Esophagus squamous epithelium (tissue), 5 donors: ENCODE data around the gene WDFY3. TPM values are rescaled to one million over a fixed set of nuclear protein-coding genes. Genes with fewer than 3 reads are reported as not detected.
"Not testable (repeated sequence)": the region's sequence is repeated elsewhere in the genome, so short reads cannot be mapped to it uniquely, and the experiment has no call there.

Experiments
- DNase-seq: peaks from one replicate; lab custom pipeline; 2025; lab: John Stamatoyannopoulos, UW
- H3K27ac ChIP-seq, 4 donors: fragments of 200-600 bp; sonication (generic); one replicate each; pipeline ENCODE4 v1.5.1; 2016 to 2019; ENCODE audit warnings: mild to moderate bottlenecking in 1 of 4
- H3K27me3 ChIP-seq, 4 donors: fragments of 200-600 bp; sonication (generic); 1 replicate in 3 of 4; 2 replicates in 1 of 4; pipeline versions ENCODE4 v1.5.1 to v1.6.0; 2017 to 2021; ENCODE audit warnings: antibody characterized with exemption in 1 of 4
- H3K36me3 ChIP-seq, 3 donors: fragments of 200-600 bp; sonication (generic); one replicate each; pipeline ENCODE4 v1.5.1; 2016 to 2019
- H3K4me1 ChIP-seq, 3 donors: fragments of 200-600 bp; sonication (generic); one replicate each; pipeline ENCODE4 v1.5.1; 2017 to 2019
- H3K4me3 ChIP-seq, 4 donors: fragments of 200-600 bp; sonication (generic); 1 replicate in 3 of 4; 2 replicates in 1 of 4; pipeline ENCODE4 v1.5.1; 2016 to 2019; ENCODE audit warnings: mild to moderate bottlenecking in 2 of 4, moderate library complexity in 1 of 4
- H3K9me3 ChIP-seq, 3 donors: fragments of 200-600 bp; sonication (generic); one replicate each; pipeline ENCODE4 v1.5.1; 2016 to 2019
- POLR2A ChIP-seq, 4 donors: fragments of 450-650 bp; IDR thresholded peaks; one replicate each; pipeline ENCODE4 v1.6.1; 2017; ENCODE audit warnings: antibody characterized with exemption in 4 of 4, mild to moderate bottlenecking in 4 of 4, moderate library complexity in 3 of 4
- WGBS, 2 donors: methylation state at CpG; one replicate each; pipeline ENCODE4 v1.1.5; 2018; 5-methylcytosine and 5-hydroxymethylcytosine counted together
- intact Hi-C: fragments of 100-400 bp; cut with DNase I; formaldehyde crosslinking; loops from one replicate; pipeline ENCODE4 v1.15.0; 2022
- total RNA-seq, 4 donors: library from RNA; depleted of rRNA; stranded (reverse); fragments of >200 nt; gene quantifications; one replicate each; pipeline ENCODE4 v1.1.0, GENCODE V29; 2016
- TF ChIP-seq, protein P1 (sequence below), 6 experiments: fragments of 450-650 bp in 4 of 6; fragments of 200-600 bp in 2 of 6; sonication (generic) in 2 of 6; IDR thresholded peaks; one replicate each; pipeline ENCODE4 v1.5.1; 2016 to 2019; ENCODE audit warnings: antibody characterized with exemption in 6 of 6, mild to moderate bottlenecking in 4 of 6, moderate library complexity in 4 of 6
- donor health status: DM: yes; HTN: yes; CAD: no.

WDFY3 gene
- total RNA-seq, 4 donors from 2014 or later, result 30.9 to 70.0 (median 42.2) TPM

DNA sequence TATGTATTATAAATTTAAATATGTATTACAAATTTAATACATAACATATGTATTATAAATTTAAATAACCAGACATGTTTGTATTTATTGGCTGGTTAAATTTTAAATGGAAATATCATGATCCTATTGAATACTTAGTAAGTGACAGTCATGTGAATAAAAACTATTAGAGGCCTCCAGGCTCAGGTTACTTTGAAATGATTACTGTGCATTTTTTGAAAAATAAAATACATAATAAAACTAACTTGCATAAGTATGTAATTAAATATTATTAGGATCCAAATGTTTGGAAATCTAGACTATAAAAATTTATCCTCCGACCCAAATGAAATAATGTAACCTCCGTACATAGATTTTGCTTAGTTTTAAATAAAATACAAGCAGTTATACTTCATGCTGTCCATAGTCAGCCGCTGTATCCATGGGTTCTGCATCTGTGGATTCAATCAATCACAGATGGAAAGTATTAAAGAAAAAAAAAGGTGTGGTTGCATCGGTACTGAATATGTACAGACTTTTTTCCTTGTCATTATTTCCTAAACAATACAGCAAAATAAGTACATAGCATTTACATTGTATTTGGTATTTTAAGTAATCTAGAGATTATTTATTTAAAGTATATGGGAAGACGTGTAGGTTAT lies 140.7 kb downstream of the WDFY3 start:
- DNase-seq, result no peak
- Histone ChIP-seq H3K9me3 (no peaks in the 10 kb centered on the region), H3K27ac (no peak overlapping the region), H3K36me3 (peaks cover 0 to 57% (median 0%) of the 10 kb centered on the region in 3 donors), H3K4me1 (no peaks in the 10 kb centered on the region), H3K27me3 (no peaks in the 10 kb centered on the region), H3K4me3 (no peak overlapping the region)
- intact Hi-C loops, result no loop called here
- TF ChIP-seq, protein P1, sequence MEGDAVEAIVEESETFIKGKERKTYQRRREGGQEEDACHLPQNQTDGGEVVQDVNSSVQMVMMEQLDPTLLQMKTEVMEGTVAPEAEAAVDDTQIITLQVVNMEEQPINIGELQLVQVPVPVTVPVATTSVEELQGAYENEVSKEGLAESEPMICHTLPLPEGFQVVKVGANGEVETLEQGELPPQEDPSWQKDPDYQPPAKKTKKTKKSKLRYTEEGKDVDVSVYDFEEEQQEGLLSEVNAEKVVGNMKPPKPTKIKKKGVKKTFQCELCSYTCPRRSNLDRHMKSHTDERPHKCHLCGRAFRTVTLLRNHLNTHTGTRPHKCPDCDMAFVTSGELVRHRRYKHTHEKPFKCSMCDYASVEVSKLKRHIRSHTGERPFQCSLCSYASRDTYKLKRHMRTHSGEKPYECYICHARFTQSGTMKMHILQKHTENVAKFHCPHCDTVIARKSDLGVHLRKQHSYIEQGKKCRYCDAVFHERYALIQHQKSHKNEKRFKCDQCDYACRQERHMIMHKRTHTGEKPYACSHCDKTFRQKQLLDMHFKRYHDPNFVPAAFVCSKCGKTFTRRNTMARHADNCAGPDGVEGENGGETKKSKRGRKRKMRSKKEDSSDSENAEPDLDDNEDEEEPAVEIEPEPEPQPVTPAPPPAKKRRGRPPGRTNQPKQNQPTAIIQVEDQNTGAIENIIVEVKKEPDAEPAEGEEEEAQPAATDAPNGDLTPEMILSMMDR (IDR thresholded peaks at IDR 0.05), result no peak
- 90 to 92% methylated on average over 5 of the region's 5 CpGs for WGBS, 2 donors

DNA sequence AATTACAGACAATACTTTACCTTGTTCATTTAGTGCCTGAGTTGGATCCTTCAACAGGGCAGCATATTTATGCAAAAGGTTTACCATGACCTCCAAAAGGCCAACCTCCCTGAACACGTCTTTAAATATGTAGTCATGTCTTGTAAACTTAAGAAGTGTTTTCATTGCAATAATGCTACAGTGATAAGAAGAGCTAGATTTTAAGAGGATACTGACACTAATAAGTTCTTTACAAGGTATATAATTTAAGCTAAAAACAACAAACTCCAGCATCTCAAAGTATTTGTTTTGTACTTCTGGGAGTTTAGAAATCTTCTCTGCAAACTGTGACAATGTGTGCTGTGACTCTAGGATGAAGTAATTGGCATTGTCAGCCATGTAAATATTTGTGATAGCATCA lies 145.4 kb downstream of the WDFY3 start:
- H3K36me3 ChIP-seq, result peaks cover 0 to 67% (median 0%) of the 10 kb centered on the region in 3 donors
- 62 to 67% methylated on average over 1 of the region's 1 CpG for WGBS, 2 donors
- H3K4me1 ChIP-seq, result no peaks in the 10 kb centered on the region
- TF ChIP-seq POLR2A (IDR thresholded peaks at IDR 0.05), result no peak
- TF ChIP-seq, protein P1 (IDR thresholded peaks at IDR 0.05), result no peak
- H3K27ac ChIP-seq, result no peak overlapping the region
- no peak overlapping the region for H3K4me3 ChIP-seq
- DNase-seq, result no peak
- H3K9me3 ChIP-seq, result no peaks in the 10 kb centered on the region
- intact Hi-C loops, result no loop called here
- H3K27me3 ChIP-seq, result no peaks in the 10 kb centered on the region

DNA sequence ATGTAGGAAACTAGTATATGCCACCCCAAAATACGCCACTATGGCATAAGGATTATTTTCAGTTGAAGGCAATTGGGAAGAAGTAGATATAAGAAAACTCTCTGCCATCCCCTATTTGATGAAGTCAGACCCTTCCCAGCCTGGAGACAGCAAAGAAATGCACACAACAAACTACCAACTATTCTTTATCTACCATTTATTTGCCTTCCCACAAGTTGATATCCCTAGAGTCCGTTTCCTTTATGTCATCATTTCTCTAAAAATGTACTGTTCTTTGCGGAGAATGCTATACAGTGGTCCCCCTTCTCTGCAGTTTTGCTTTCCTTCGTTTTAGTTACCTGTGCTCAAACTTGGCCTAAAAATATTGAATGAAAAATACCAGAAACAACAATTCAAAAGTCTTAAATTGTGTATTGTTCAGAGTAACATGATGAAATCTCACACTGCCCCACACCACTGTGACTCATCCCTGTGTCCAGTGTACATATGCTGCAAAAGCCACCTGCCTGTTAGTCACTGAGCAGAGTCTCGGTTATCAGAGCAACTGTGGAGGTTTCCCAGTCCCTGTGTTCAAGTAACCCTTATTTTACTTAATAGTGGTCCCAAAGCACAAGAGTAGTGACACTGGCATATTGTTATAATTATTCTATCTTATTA lies 152.3 kb downstream of the WDFY3 start:
- intact Hi-C loops, result no loop called here
- Histone ChIP-seq H3K9me3 (no peaks in the 10 kb centered on the region), H3K27me3 (no peaks in the 10 kb centered on the region), H3K27ac (no peak overlapping the region), H3K4me1 (no peaks in the 10 kb centered on the region), H3K4me3 (no peak overlapping the region), H3K36me3 (peaks cover 0 to 63% (median 0%) of the 10 kb centered on the region in 3 donors)
- no peak for DNase-seq
- WGBS, 2 donors, result 79 to 84% methylated on average over 5 of the region's 5 CpGs
- TF ChIP-seq, protein P1 (IDR thresholded peaks at IDR 0.05), result no peak
- no peak for TF ChIP-seq POLR2A (IDR thresholded peaks at IDR 0.05)

DNA sequence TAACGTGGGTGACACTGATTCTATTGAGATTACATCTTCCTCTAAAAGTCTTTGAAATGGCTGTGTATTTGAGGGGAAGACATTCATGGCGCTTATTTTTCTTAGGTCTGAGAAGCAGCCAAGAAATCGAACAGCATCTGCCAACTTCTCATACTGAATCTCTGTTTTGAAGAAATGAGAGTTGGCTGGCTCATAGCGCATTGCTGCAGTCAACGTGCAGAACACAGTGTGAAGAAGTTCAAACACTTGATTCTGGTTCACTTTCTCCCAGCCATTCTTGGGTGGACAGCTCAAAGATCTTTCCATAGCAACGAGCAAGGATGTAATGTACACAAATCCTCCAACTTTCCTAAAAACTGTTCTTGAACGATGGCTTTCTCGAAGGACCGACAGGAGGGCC lies 156.5 kb downstream of the WDFY3 start:
- no peak for DNase-seq
- Histone ChIP-seq H3K36me3 (peaks cover 0 to 45% (median 0%) of the 10 kb centered on the region in 3 donors), H3K4me3 (no peak overlapping the region), H3K9me3 (no peaks in the 10 kb centered on the region), H3K27me3 (no peaks in the 10 kb centered on the region), H3K4me1 (no peaks in the 10 kb centered on the region), H3K27ac (no peak overlapping the region)
- TF ChIP-seq POLR2A (IDR thresholded peaks at IDR 0.05), result no peak
- TF ChIP-seq, protein P1 (IDR thresholded peaks at IDR 0.05), result no peak
- intact Hi-C loops, result no loop called here
- WGBS, 2 donors, result 71 to 80% methylated on average over 9 of the region's 9 CpGs

DNA sequence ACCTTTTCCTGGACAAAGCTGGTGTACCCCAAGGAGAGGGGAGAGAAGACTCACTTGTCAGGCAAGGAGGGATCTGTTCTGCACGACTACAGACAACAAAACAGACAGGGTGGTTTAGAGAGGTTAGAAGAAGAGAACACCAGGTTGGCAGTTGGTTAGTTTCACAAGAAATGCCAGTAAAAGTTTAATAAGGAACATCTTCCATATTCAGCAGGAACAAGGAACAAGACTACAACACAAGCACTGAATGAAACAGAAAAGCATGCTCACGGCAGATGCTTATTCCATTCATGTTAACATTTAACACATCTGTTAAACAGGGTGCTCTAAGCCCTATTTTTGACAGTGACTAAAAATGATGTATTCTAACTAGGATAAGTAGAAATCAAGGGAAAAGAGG lies 158.2 kb downstream of the WDFY3 start:
- no peak for TF ChIP-seq POLR2A (IDR thresholded peaks at IDR 0.05)
- TF ChIP-seq, protein P1 (IDR thresholded peaks at IDR 0.05), result no peak
- Histone ChIP-seq H3K27ac (no peak overlapping the region), H3K9me3 (no peaks in the 10 kb centered on the region), H3K4me1 (no peaks in the 10 kb centered on the region), H3K4me3 (no peak overlapping the region), H3K36me3 (peaks cover 0 to 43% (median 0%) of the 10 kb centered on the region in 3 donors), H3K27me3 (no peaks in the 10 kb centered on the region)
- WGBS, 2 donors, result 80 to 81% methylated on average over 2 of the region's 2 CpGs
- no peak for DNase-seq
- intact Hi-C loops, result no loop called here

DNA sequence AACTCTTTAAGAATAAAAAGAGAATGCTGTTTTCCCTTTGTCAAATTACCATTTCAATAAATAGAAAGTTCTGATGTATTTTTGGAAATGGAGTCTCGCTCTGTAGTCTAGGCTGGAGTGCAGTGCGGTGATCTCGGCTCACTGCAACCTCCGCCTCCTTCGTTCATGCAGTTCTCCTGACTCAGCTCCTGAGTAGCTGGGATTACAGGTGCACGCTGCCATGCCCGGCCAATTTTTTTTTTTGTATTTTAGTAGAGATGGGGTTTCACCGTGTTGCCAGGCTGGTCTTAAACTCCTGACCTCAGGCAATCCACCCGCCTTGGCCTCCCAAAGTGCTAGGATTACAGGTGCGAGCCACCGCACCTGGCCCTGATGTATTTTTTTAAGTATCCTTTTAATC lies 159.9 kb downstream of the WDFY3 start:
- H3K27me3 ChIP-seq, H3K4me1 ChIP-seq, intact Hi-C loops, H3K9me3 ChIP-seq, H3K4me3 ChIP-seq, H3K27ac ChIP-seq, DNase-seq: not testable (repeated sequence)
- WGBS, 2 donors, result 93 to 94% methylated on average over 11 of the region's 11 CpGs
- peaks cover 0 to 57% (median 0%) of the 10 kb centered on the region in 3 donors for H3K36me3 ChIP-seq
